ENCODE results near the gene DCBLD2. TPM values are rescaled to one million over a fixed set of nuclear protein-coding genes. Genes with fewer than 3 reads are reported as not detected.

DCBLD2 gene
- total RNA-seq, 4 donors from 2014 or later, result 9.8 to 23.7 (median 19.0) TPM

DNA sequence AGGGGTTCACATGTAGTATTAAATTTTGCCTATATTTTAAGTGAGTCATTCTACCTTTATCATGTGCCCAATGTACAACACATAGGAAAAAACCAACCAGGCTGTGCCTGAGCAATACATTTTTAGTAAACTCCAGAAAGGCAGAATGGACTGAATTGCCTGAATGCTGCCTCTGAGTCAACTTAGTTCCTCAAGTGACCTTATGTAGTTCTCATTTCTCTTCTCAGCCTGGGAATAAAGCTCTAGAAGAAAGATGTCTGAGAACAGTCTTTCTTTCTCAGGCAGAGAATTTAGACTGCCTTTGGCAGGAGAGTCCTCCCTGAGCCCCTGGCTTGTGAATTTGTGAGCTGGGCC, 125.4 kb downstream of the DCBLD2 start:
- peaks cover 24% of the 10 kb centered on the region for H3K4me1 ChIP-seq
- H3K9me3 ChIP-seq, result no peaks in the 10 kb centered on the region
- no peaks in the 10 kb centered on the region for H3K36me3 ChIP-seq
- H3K27ac ChIP-seq, result no peak overlapping the region
- TF ChIP-seq, protein P1, sequence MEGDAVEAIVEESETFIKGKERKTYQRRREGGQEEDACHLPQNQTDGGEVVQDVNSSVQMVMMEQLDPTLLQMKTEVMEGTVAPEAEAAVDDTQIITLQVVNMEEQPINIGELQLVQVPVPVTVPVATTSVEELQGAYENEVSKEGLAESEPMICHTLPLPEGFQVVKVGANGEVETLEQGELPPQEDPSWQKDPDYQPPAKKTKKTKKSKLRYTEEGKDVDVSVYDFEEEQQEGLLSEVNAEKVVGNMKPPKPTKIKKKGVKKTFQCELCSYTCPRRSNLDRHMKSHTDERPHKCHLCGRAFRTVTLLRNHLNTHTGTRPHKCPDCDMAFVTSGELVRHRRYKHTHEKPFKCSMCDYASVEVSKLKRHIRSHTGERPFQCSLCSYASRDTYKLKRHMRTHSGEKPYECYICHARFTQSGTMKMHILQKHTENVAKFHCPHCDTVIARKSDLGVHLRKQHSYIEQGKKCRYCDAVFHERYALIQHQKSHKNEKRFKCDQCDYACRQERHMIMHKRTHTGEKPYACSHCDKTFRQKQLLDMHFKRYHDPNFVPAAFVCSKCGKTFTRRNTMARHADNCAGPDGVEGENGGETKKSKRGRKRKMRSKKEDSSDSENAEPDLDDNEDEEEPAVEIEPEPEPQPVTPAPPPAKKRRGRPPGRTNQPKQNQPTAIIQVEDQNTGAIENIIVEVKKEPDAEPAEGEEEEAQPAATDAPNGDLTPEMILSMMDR (IDR thresholded peaks at IDR 0.05), result no peak
- no peak for TF ChIP-seq POLR2AphosphoS5 (IDR thresholded peaks at IDR 0.05)
- TF ChIP-seq EP300 (IDR thresholded peaks at IDR 0.05), result no peak
- no peak for TF ChIP-seq POLR2A (IDR thresholded peaks at IDR 0.05)
- H3K4me3 ChIP-seq, result no peak overlapping the region
- DNase-seq (ENCODE audit: low spot score in 2 of 2), result no peak
- no peaks in the 10 kb centered on the region for H3K27me3 ChIP-seq

DNA sequence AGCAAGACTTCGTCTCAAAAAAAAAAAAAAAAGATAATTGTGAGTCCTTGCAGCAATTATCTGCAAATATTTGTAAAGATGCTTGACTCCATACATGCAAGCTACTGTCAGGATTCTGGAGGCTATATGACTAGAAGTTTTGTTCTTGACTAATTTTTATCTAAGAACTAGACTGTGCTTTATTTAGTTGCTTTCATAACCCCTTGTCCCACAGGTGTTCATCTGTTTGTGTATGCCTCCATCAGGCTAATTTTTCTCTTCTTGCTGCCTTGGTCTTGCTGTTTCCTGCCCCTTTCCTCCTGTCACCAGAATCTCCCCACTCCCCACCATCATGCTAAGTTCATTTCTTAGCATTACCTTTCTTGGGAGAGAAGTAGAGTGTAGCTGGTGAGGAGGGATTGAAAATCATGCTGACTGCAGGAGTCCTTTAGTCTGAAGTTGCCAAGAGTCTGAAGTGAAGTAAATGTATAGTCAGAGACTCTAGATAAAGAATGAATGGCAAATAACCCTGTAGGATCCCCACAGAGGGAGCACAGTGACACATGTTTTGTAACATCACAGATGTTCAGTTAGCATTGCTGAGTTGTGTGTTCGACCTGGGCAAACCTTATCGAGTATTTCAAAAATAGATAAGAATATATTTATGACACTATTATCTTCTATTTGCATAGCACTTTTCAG, 125.9 kb downstream of the DCBLD2 start:
- no peak for TF ChIP-seq POLR2A (IDR thresholded peaks at IDR 0.05)
- TF ChIP-seq EP300 (IDR thresholded peaks at IDR 0.05), result no peak
- no peak for TF ChIP-seq POLR2AphosphoS5 (IDR thresholded peaks at IDR 0.05)
- TF ChIP-seq, protein P1 (IDR thresholded peaks at IDR 0.05), result no peak
- H3K4me3 ChIP-seq, result no peak overlapping the region
- H3K4me1 ChIP-seq, result peaks cover 26% of the 10 kb centered on the region
- no peaks in the 10 kb centered on the region for H3K27me3 ChIP-seq
- H3K9me3 ChIP-seq, result no peaks in the 10 kb centered on the region
- WGBS, result 86% methylated on average over 3 of the region's 3 CpGs
- no peak for DNase-seq (ENCODE audit: low spot score in 2 of 2)
- no peak overlapping the region for H3K27ac ChIP-seq
- H3K36me3 ChIP-seq, result no peaks in the 10 kb centered on the region

GRCh38 chr3:98772022-98772421, 129.5 kb downstream of the DCBLD2 start:
- H3K9me3 ChIP-seq, result no peaks in the 10 kb centered on the region
- no peaks in the 10 kb centered on the region for H3K27me3 ChIP-seq
- H3K36me3 ChIP-seq, result no peaks in the 10 kb centered on the region
- H3K4me1 ChIP-seq, result peaks cover 28% of the 10 kb centered on the region
- H3K27ac ChIP-seq, result no peak overlapping the region
- DNase-seq (ENCODE audit: low spot score in 2 of 2), result no peak
- WGBS, result 79% methylated on average over 2 of the region's 2 CpGs
- TF ChIP-seq POLR2AphosphoS5 (IDR thresholded peaks at IDR 0.05), result no peak
- TF ChIP-seq, protein P1 (IDR thresholded peaks at IDR 0.05), result no peak
- no peak for TF ChIP-seq POLR2A (IDR thresholded peaks at IDR 0.05)
- TF ChIP-seq EP300 (IDR thresholded peaks at IDR 0.05), result no peak
- no peak overlapping the region for H3K4me3 ChIP-seq

DNA sequence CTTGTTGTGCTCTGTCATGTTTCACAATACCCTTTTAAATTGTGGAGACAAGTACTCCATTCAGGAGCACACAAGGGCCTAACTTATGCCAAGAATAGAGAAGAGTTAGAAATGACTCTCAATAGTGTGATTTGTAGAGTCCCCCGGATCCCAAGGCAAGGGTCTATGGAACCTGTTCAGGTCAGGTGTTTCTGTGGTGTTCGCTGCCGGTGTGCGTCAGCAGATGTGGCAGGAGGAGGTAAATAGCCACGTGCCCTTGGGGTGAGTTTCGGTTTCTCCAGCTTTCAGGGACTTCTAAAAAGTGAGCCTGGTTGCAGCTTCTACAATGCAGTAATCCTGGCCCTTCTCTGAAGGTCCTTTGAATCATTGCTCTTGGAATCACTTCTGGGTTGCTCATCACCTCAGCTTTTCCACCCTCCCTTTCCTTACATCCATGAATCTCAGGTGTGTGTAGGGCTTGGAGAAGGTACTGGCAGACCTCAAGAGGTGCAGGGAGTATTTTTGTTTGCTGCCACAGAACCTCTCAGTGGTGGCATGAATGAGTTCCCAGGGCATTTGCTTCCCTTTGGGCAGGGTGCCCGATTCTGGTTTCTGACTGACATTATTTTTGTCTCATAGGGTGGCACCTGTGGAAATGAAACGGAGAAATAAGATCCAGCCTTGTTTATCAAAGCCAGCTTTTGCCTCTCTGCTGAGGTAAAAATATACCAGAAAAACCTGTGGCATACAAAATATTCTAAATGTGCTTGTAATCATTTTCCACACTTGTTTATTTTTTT, 131.0 kb downstream of the DCBLD2 start:
- Histone ChIP-seq H3K36me3 (no peaks in the 10 kb centered on the region), H3K4me1 (peaks cover 32% of the 10 kb centered on the region), H3K27me3 (no peaks in the 10 kb centered on the region), H3K27ac (peak overlapping the region; percentile 39), H3K9me3 (no peaks in the 10 kb centered on the region), H3K4me3 (no peak overlapping the region)
- no peak for DNase-seq (ENCODE audit: low spot score in 2 of 2)
- TF ChIP-seq EP300 (IDR thresholded peaks at IDR 0.05) (no peak), POLR2A (IDR thresholded peaks at IDR 0.05) (no peak)
- TF ChIP-seq, protein P1 (IDR thresholded peaks at IDR 0.05), result no peak
- 52% methylated on average over 8 of the region's 8 CpGs for WGBS

DNA sequence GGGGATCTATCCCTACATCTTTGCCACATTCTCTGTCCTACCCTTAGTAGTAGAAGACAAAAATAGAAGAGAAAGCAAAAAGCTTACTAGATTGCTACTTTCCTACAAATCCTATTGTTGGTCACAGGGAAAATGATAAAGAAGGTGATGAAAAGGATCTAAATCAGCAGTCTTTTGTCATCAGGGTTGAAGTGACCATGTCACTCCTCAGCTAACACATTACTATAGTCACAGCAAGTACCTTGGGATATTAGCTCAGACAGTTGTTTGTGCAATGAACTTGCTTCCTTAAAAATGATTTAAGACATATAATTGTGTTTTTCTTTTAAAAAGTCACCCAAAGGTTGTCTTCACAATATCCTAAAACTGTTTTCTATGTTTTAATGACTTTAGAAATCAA, 132.0 kb downstream of the DCBLD2 start:
- Histone ChIP-seq H3K27me3 (no peaks in the 10 kb centered on the region), H3K36me3 (no peaks in the 10 kb centered on the region), H3K4me1 (peaks cover 37% of the 10 kb centered on the region), H3K9me3 (no peaks in the 10 kb centered on the region), H3K27ac (peak overlapping the region; percentile 39), H3K4me3 (no peak overlapping the region)
- TF ChIP-seq, protein P1 (IDR thresholded peaks at IDR 0.05), result no peak
- TF ChIP-seq POLR2A (IDR thresholded peaks at IDR 0.05) (no peak), EP300 (IDR thresholded peaks at IDR 0.05) (no peak), POLR2AphosphoS5 (IDR thresholded peaks at IDR 0.05) (no peak)
- DNase-seq (ENCODE audit: low spot score in 2 of 2), result no peak

All from suprapubic skin (tissue), 4 donors.